GM06990 (cell line): ENCODE measurements around the gene TAS2R3.
"Not testable (repeated sequence)": the region's sequence is repeated elsewhere in the genome, so short reads cannot be mapped to it uniquely, and the experiment has no call there.

ENCODE experiments used
- DNase-seq: peaks from one replicate; pipeline ENCODE4 v3.0.0-alpha.2; 2011; ENCODE audit not compliant: insufficient read length; ENCODE audit errors: extremely low read depth
- H3K27me3 ChIP-seq: replicated peaks from 2 replicates; pipeline ENCODE4 v1.6.0; 2011; ENCODE audit warnings: low read length; ENCODE audit not compliant: control insufficient read depth, insufficient read depth
- H3K36me3 ChIP-seq: 2 replicates; pipeline ENCODE4 v1.5.1; 2011; ENCODE audit warnings: low read length; ENCODE audit not compliant: control insufficient read depth, insufficient read depth
- H3K4me3 ChIP-seq: replicated peaks from 2 replicates; pipeline ENCODE4 v1.5.1; 2011; ENCODE audit warnings: low read depth, mild to moderate bottlenecking, control low read depth, low read length
- CTCF ChIP-seq: IDR thresholded peaks from 2 replicates; pipeline ENCODE4 v1.5.1; 2011; ENCODE audit warnings: low read length, control low read depth, mild to moderate bottlenecking, inconsistent platforms; ENCODE audit not compliant: insufficient read depth, poor library complexity, severe bottlenecking

Gene TAS2R3

DNA sequence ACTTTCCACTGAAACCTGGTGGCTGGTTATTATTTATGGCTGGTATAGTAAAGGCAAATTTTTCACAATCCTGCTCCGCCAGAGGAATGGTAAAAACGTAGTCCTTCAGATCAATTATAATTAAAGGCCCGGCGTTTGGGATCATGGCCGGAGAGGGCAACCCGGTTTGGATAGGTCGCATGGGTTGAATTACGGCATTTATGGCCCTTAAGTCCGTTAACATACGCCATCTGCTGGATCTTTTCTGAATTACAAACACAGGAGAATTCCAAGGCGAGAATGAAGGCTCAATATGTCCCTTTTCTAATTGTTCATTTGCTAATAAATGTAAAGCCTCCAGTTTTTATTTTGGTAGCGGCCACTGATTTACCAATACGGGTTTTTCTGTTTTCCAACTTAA is 11.3 kb upstream of the TAS2R3 start:
- H3K4me3 ChIP-seq = no peak overlapping the region
- H3K27me3 ChIP-seq = no peaks in the 10 kb centered on the region
- H3K36me3 ChIP-seq = peaks cover 14% of the 10 kb centered on the region
- no peak for DNase-seq
- peak; percentile 11 for TF ChIP-seq CTCF

GRCh38 chr7:141754939-141755338 is 9.0 kb upstream of the TAS2R3 start:
- Histone ChIP-seq H3K36me3 (peaks cover 10% of the 10 kb centered on the region), H3K4me3 (no peak overlapping the region), H3K27me3 (no peaks in the 10 kb centered on the region)
- no peak for DNase-seq
- peak; percentile 47 for TF ChIP-seq CTCF

DNA sequence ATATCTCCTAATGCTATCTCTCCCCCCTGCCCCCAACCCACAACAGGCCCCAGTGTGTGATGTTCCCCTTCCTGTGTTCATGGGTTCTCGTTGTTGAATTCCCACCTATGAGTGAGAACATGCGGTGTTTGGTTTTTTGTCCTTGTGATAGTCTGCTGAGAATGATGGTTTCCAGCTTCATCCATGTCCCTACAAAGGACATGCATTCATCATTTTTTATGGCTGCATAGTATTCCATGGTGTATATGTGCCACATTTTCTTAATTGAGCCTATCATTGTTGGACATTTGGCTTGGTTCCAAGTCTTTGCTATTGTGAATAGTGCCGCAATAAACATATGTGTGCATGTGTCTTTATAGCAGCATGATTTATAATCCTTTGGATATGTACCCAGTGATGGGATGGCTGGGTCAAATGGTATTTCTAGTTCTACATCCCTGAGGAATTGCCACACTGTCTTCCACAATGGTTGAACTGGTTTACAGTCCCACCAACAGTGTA is 6.2 kb downstream of the TAS2R3 start:
- not testable (repeated sequence) for H3K4me3 ChIP-seq, DNase-seq, H3K27me3 ChIP-seq, H3K36me3 ChIP-seq

GRCh38 chr7:141776374-141776773 is 12.5 kb downstream of the TAS2R3 start, which contains the start of gene TAS2R4:
Gene TAS2R4 (plus strand): TSS chr7:141776674. CDS start chr7:141778489, 1,815 bp downstream.
- no peak for DNase-seq
- TF ChIP-seq CTCF = no peak
- no peaks in the 10 kb centered on the region for H3K27me3 ChIP-seq
- no peak within 1 kb of the TSS for H3K4me3 ChIP-seq
- peaks cover 5% of the 10 kb centered on the region for H3K36me3 ChIP-seq

DNA sequence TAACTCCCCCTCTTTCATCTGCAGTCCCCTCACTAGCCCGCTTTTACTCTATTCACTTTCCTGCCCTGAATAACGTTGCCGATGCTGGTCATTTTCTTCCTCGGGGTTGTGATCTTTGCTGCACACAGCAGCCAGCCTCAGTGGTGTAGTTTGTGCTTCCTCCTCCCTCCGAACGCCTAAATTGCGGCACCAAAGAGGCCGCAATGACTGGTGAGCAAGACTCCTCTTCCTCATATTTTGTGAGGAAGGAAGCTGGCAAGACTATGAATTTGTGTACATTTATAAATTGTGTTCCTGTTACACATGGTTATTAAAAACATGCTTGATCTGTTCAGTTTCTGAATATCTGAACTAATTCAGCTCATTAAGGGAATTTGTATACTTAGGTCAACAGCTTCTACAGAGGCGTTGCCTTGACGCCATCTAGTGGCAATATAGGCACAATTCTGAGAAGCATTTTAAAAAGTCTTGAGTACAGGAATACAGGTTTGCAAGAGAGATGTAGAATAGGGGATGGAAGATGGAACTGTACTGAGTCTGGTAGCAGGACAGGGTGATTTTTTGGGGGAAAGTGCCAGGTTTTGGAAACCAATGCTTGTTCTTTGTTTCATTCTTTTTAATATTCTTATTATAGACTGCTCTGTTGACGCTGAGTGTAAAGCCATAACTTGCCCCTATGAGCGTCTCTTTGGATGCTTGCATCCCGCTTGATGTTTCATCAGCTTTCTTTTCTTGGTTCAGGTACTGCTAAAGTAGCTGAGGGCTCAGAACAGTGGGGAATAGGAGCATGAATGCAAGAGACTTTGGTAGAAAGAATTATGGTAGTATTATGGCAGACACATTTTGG is 22.0 kb downstream of the TAS2R3 start:
- DNase-seq = peak; percentile 15
- TF ChIP-seq CTCF = peak; percentile 84
- no peak overlapping the region for H3K4me3 ChIP-seq
- no peaks in the 10 kb centered on the region for H3K27me3 ChIP-seq
- H3K36me3 ChIP-seq = peaks cover 1% of the 10 kb centered on the region; the same call in 1 of the 2 replicates

DNA sequence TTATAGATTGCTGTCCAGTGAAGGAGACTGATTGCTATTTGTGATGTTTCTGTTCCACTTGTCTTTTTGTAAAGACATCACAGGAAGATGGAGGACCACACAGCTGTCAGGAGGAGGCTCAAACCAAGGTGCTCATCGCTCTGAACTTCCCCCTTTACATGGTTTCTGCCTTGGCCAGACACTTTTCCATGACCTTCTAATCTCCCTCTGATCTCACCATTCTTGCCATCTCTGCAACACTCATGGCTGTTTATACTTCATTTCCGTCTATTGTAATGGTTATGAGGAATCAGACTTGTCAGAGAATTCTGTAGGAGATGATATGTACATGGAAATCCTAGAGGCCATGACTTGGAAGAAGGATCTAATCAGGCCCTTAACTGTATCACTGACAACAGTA is 24.4 kb downstream of the TAS2R3 start:
- DNase-seq = no peak
- TF ChIP-seq CTCF = no peak
- H3K4me3 ChIP-seq = no peak overlapping the region
- H3K36me3 ChIP-seq = peaks cover 1% of the 10 kb centered on the region; the same call in 1 of the 2 replicates
- H3K27me3 ChIP-seq = no peaks in the 10 kb centered on the region
